HCT116 (cell line): ENCODE results near the gene PANK4. TPM values are rescaled to one million over a fixed set of nuclear protein-coding genes. Genes with fewer than 3 reads are reported as not detected.
A peak's percentile ranks its signal among the peaks of the same experiment; 100 is the strongest.

Experiments used
- ATAC-seq: fragments of 200-7000 bp; cut with Tn5 transposase; 2 replicates; pipeline ENCODE4 v1.9.1; 2020; ENCODE audit warnings: mild to moderate bottlenecking, moderate library complexity
- BruUV-seq: library from RNA; stranded (reverse); fragments of 400-500 nt; replicated peaks from 2 replicates; lab custom pipeline; 2021; lab: Mats Ljungman, UMichigan
- CTCF ChIA-PET: fragments of 300-600 bp; sonication (Branson Sonifier 250); formaldehyde crosslinking; loops from one replicate; lab custom pipeline; 2021; ENCODE audit warnings: antibody characterized with exemption; lab: Charles Lee
- POLR2A ChIA-PET: fragments of 300-600, 350-600 bp; sonication (Branson Sonifier 250); formaldehyde crosslinking; loops from one replicate; lab custom pipeline; 2021; ENCODE audit warnings: antibody characterized with exemption; lab: Charles Lee
- RAD21 ChIA-PET, 2 experiments: fragments of 300-600 bp; sonication (Branson Sonifier 250); formaldehyde crosslinking; loops; one replicate each; lab custom pipeline; 2023; ENCODE audit warnings: low total read pairs in 2 of 2; ENCODE audit not compliant: uncharacterized antibody in 2 of 2, unreplicated experiment in 2 of 2, low non-redundant PET in 1 of 2; lab: Charles Lee
- DNase-seq: peaks from one replicate; pipeline ENCODE4 v3.0.0-alpha.2; 2010; ENCODE audit warnings: low read depth, low spot score
- H2AFZ ChIP-seq: fragments of 200-600 bp; shearing (Covaris generic), sonication (generic); 2 replicates; pipeline ENCODE4 v1.6.1; 2017; ENCODE audit warnings: low read depth, mixed run types, mixed read lengths, antibody characterized with exemption, low read length; ENCODE audit not compliant: poor library complexity, severe bottlenecking
- H3K27ac ChIP-seq: 2 replicates; pipeline ENCODE4 v1.5.1; 2012; ENCODE audit warnings: low read depth, low read length
- H3K27me3 ChIP-seq: fragments of 200-600 bp; sonication (generic); 2 replicates; pipeline ENCODE4 v1.6.1; 2016; ENCODE audit warnings: mixed run types, low read length, mixed read lengths; ENCODE audit not compliant: insufficient read depth
- H3K36me3 ChIP-seq, 2 experiments: fragments of 200-500 bp in 1 of 2; fragments of 200-600 bp in 1 of 2; sonication (Bioruptor generic) in 1 of 2; sonication (generic) in 1 of 2; 2 replicates each; pipeline versions ENCODE4 v1.5.1 to v1.6.1; 2014 to 2016; ENCODE audit warnings: low read length in 2 of 2, inconsistent platforms in 1 of 2, mixed read lengths in 1 of 2, mixed run types in 1 of 2; ENCODE audit not compliant: insufficient read depth in 2 of 2, control insufficient read depth in 1 of 2
- H3K4me1 ChIP-seq, 2 experiments: fragments of 200-600 bp in 1 of 2; sonication (generic) in 1 of 2; 2 replicates each; pipeline versions ENCODE4 v1.5.1 to v1.6.1; 2012 to 2017; ENCODE audit warnings: low read length in 2 of 2, inconsistent platforms in 1 of 2, mild to moderate bottlenecking in 1 of 2, mixed read lengths in 1 of 2, mixed run types in 1 of 2, moderate library complexity in 1 of 2; ENCODE audit not compliant: insufficient read depth in 2 of 2, control insufficient read depth in 1 of 2
- H3K4me2 ChIP-seq: fragments of 200-600 bp; sonication (generic); 2 replicates; pipeline ENCODE4 v1.6.1; 2017; ENCODE audit warnings: mixed run types, low read length, mixed read lengths
- H3K4me3 ChIP-seq, 2 experiments: fragments of 200-600 bp in 1 of 2; sonication (generic) in 1 of 2; replicated peaks in 1 of 2; 2 replicates each; pipeline ENCODE4 v1.5.1; 2011 to 2016; ENCODE audit warnings: low read length in 2 of 2, control low read depth in 1 of 2, low read depth in 1 of 2, mild to moderate bottlenecking in 1 of 2, mixed read lengths in 1 of 2, mixed run types in 1 of 2
- H3K79me2 ChIP-seq: fragments of 200-600 bp; sonication (generic); 2 replicates; pipeline ENCODE4 v1.6.1; 2017; ENCODE audit warnings: mild to moderate bottlenecking, mixed run types, low read length, moderate library complexity, mixed read lengths; ENCODE audit not compliant: insufficient read depth
- H3K9ac ChIP-seq: fragments of 200-600 bp; sonication (generic); 2 replicates; pipeline ENCODE4 v1.6.1; 2016; ENCODE audit warnings: low read length, mixed read lengths
- H3K9me2 ChIP-seq: fragments of 200-600 bp; sonication (generic), shearing (Covaris generic); 2 replicates; pipeline ENCODE4 v1.6.1; 2017; ENCODE audit warnings: mixed run types, mild to moderate bottlenecking, moderate library complexity; ENCODE audit not compliant: insufficient read depth
- H3K9me3 ChIP-seq, 2 experiments: fragments of 200-500 bp in 1 of 2; fragments of 200-600 bp in 1 of 2; sonication (Bioruptor generic) in 1 of 2; sonication (generic) in 1 of 2; 2 replicates each; pipeline ENCODE4 v1.6.1; 2014 to 2017; ENCODE audit warnings: low read length in 2 of 2, mixed read lengths in 2 of 2, inconsistent platforms in 1 of 2, low read depth in 1 of 2, mild to moderate bottlenecking in 1 of 2, mixed run types in 1 of 2, moderate library complexity in 1 of 2; ENCODE audit not compliant: control insufficient read depth in 1 of 2, insufficient read depth in 1 of 2
- H4K20me1 ChIP-seq: fragments of 200-600 bp; sonication (generic), shearing (Covaris generic); 2 replicates; pipeline ENCODE4 v1.6.1; 2017; ENCODE audit warnings: mixed run types, mild to moderate bottlenecking, moderate library complexity; ENCODE audit not compliant: insufficient read depth
- EZH2 ChIP-seq: fragments of 200-600 bp; sonication (generic); IDR thresholded peaks from 2 replicates; pipeline ENCODE4 v1.6.1; 2017; ENCODE audit warnings: antibody characterized with exemption, mixed run types
- EZH2phosphoT487 ChIP-seq: fragments of 200-600 bp; IDR thresholded peaks from 2 replicates; pipeline ENCODE4 v1.6.1; 2018; ENCODE audit warnings: antibody characterized with exemption, borderline replicate concordance
- TCF7L2 ChIP-seq: IDR thresholded peaks from 2 replicates; pipeline ENCODE4 v1.7.0; 2011; ENCODE audit warnings: borderline replicate concordance, inconsistent platforms; ENCODE audit not compliant: insufficient read depth, insufficient read length; ENCODE audit errors: extremely low read depth
- YY1 ChIP-seq: IDR thresholded peaks from 2 replicates; pipeline ENCODE4 v1.6.1; 2011; ENCODE audit warnings: low read length, low read depth, moderate library complexity, mild to moderate bottlenecking; ENCODE audit not compliant: insufficient replicate concordance; ENCODE audit errors: extremely low read depth
- ZBTB33 ChIP-seq: IDR thresholded peaks from 2 replicates; pipeline ENCODE4 v1.6.1; 2011; ENCODE audit warnings: mild to moderate bottlenecking, low read length, moderate library complexity; ENCODE audit not compliant: insufficient replicate concordance; ENCODE audit errors: extremely low read depth
- ZFX ChIP-seq: fragments of 450-650 bp; IDR thresholded peaks from 2 replicates; pipeline ENCODE4 v1.6.1; 2017
- ZNF274 ChIP-seq: fragments of 200-500 bp; sonication (Bioruptor generic); IDR thresholded peaks from 2 replicates; pipeline ENCODE4 v1.6.1; 2014; ENCODE audit warnings: mild to moderate bottlenecking, low read depth, low read length, inconsistent platforms
- intact Hi-C: fragments of 100-400 bp; cut with micrococcal nuclease; formaldehyde crosslinking; loops from 2 replicates; pipeline ENCODE4 v1.10.0; 2022
- total RNA-seq: library from RNA; stranded (reverse); gene quantifications from one replicate; pipeline ENCODE4 v1.2.1, GENCODE V29; 2021; ENCODE audit not compliant: unreplicated experiment
- TF ChIP-seq, protein P1 (sequence below): IDR thresholded peaks from 2 replicates; pipeline ENCODE4 v1.6.1; 2012

PANK4 gene
- total RNA-seq, 1 experiment from 2014 or later = 38.5 TPM

GRCh38 chr1:2493691-2494322 lies 32.6 kb downstream of the PANK4 start:
- BruUV-seq = no TSS peak
- peak; percentile 20 for ATAC-seq
- no peak for DNase-seq

More at GRCh38 chr1:2493691-2494322, 32.6 kb downstream of the PANK4 start:
- peaks cover 9 to 11% of the 10 kb centered on the region in 2 experiments; a peak in 3 of 4 replicates for H3K4me1 ChIP-seq
- no peaks in the 10 kb centered on the region for H3K27me3 ChIP-seq
- ChIA-PET POLR2A (no interaction called here), CTCF (no interaction called here), RAD21 (no interaction called here)
- no peak overlapping the region for H3K27ac ChIP-seq
- H3K9me3 ChIP-seq = peaks cover 0 to 1% of the 10 kb centered on the region in 2 experiments; a peak in 1 of 4 replicates
- H3K4me2 ChIP-seq = peak overlapping the region; percentile 23; the same call in 1 of the 2 replicates
- H3K4me3 ChIP-seq = no peak overlapping the region
- H2AFZ ChIP-seq = no peak overlapping the region
- no peak for TF ChIP-seq ZBTB33
- no peak for TF ChIP-seq ZNF274
- TF ChIP-seq, protein P1, sequence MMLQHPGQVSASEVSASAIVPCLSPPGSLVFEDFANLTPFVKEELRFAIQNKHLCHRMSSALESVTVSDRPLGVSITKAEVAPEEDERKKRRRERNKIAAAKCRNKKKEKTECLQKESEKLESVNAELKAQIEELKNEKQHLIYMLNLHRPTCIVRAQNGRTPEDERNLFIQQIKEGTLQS = no peak
- TF ChIP-seq TCF7L2 = no peak
- no peak for TF ChIP-seq ZFX
- TF ChIP-seq YY1 = no peak
- no peak for TF ChIP-seq EZH2
- no peak for TF ChIP-seq EZH2phosphoT487
- no peaks in the 10 kb centered on the region for H3K9me2 ChIP-seq
- no peaks in the 10 kb centered on the region for H3K79me2 ChIP-seq
- H3K9ac ChIP-seq = no peak overlapping the region
- intact Hi-C loops = loop anchor here (1.0 kb wide), 1 partner anchor 43 kb away; no protein-coding TSS in a partner anchor
- no peaks in the 10 kb centered on the region for H3K36me3 ChIP-seq
- no peaks in the 10 kb centered on the region for H4K20me1 ChIP-seq
